Fibroblast of pulmonary artery (primary cell): Measurements from ENCODE around the gene PRKCH.

Experiments used
- DNase-seq: peaks from one replicate; pipeline ENCODE4 v3.0.0-alpha.2; 2010; ENCODE audit warnings: low read depth
- H3K4me3 ChIP-seq: replicated peaks from 2 replicates; pipeline ENCODE4 v1.5.1; 2011; ENCODE audit warnings: low read depth, mild to moderate bottlenecking, control low read depth, low read length, moderate library complexity
- TF ChIP-seq, protein P1 (sequence below): IDR thresholded peaks from 2 replicates; pipeline ENCODE4 v1.5.1; 2011; ENCODE audit warnings: mild to moderate bottlenecking, control low read depth, low read length, inconsistent platforms; ENCODE audit errors: missing control alignments

The PRKCH gene

DNA sequence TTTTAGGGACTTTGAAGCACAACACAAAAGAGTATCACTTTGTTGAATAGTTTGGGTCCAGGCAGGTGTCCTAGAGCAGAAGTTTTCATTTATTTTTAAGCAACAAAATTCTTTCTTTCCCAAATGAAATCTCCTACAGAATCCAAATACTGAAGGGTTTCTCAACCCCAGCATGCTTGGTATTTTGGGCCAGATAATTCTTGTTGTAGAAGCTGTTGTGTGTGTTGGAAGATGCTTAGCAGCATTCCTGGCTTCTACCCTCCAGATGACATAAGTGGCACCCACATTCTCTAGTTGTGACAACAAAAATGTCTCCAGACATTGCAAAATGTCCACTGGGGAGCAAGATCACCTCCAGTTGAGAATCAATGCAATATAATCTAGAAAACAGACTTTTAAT lies 97.8 kb downstream of the PRKCH start:
- no peak for DNase-seq
- TF ChIP-seq, protein P1, sequence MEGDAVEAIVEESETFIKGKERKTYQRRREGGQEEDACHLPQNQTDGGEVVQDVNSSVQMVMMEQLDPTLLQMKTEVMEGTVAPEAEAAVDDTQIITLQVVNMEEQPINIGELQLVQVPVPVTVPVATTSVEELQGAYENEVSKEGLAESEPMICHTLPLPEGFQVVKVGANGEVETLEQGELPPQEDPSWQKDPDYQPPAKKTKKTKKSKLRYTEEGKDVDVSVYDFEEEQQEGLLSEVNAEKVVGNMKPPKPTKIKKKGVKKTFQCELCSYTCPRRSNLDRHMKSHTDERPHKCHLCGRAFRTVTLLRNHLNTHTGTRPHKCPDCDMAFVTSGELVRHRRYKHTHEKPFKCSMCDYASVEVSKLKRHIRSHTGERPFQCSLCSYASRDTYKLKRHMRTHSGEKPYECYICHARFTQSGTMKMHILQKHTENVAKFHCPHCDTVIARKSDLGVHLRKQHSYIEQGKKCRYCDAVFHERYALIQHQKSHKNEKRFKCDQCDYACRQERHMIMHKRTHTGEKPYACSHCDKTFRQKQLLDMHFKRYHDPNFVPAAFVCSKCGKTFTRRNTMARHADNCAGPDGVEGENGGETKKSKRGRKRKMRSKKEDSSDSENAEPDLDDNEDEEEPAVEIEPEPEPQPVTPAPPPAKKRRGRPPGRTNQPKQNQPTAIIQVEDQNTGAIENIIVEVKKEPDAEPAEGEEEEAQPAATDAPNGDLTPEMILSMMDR, result no peak
- no peak overlapping the region for H3K4me3 ChIP-seq

DNA sequence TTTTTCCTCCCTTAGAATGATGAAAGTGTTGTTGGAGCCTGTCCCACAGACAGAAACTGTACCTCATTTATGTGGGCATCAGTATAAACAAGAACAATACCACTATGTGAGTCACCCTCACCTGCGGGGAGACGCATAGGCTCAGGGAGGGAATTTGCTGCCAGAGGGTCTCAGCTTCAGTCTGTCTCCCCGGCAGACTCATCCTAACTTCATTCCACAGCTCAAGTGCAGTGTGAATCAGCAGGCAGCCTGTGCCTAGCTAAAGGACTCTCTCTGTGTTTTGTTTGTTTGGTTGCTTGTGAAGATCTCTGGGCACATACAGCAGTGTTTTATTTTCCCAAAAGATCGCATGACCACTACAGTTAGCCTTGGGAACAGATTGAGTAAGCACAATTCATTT lies 98.9 kb downstream of the PRKCH start:
- TF ChIP-seq, protein P1, result no peak
- no peak overlapping the region for H3K4me3 ChIP-seq
- DNase-seq, result no peak

DNA sequence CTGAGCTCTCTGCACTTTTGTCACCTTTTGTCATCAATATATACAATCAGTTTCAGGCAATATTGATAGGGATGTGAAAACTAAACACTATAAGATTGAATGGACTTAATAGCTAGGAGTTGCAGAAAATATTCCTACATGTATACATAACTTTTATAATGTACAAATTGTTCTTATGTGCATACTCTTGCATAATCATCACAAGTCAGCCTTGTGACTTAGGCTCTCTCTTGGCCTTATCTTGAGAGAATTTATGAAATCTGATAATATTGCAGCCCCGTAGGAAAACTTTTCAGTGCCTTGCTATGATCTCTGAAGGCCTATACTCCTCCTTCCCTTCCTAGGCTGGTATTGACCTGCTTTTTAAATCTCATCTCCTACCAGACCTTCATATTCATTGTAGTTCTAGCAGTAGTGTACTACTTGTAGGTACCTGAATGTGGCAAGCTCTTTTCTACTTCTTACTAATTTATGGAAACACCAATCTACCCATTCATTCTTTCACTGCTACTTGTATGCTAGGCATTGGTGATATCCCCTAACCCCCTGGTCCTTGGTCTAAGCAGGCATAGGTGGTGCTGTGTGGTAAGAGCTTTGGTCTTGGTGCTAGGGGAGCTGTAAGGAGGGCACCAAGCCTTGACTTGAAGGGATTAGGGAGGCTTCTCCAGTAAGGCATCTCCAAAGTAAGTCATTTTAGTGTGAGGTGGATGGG lies 100.0 kb downstream of the PRKCH start:
- no peak for DNase-seq
- TF ChIP-seq, protein P1, result no peak

DNA sequence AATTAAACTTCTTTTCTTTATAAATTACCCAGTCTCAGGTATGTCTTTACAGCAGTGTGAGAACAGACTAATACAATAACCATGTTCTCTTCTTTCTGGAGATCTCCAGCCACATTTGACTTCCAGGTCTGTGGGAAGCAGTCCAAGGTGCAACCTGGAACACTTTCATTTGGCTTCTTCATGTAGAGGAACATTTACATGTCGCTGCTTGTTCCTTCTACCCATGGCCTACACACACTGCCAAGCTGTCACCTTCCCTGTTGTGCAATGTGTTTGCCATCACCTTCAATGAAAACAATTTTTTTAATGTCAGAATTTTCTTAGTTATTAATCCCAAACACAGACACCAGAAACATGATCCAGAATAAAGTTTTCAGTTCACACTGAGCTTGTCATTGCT lies 104.7 kb downstream of the PRKCH start:
- no peak for DNase-seq
- TF ChIP-seq, protein P1, result no peak
- H3K4me3 ChIP-seq, result no peak overlapping the region

More for the DNA sequence above, 100.0 kb downstream of the PRKCH start:
- H3K4me3 ChIP-seq, result no peak overlapping the region

DNA sequence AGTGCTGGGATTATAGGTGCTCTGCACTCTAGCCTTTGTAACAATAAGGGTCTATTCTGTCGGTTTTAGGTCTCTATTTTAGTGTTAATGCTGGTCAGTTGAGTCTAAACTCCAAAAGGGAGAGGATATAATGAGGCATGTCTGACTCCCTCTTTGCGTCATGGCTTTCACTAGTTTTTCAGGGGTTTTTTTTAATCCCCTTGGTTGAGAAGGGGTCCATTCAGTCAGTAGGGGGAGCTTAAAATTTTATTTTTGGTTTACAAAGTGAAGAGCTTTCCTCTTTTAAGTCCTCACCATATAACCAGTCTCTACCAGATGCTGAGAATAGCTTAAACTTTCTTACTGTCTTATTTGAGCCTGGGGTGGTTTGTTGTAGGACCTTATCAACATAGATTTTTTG lies 106.9 kb downstream of the PRKCH start:
- H3K4me3 ChIP-seq, result no peak overlapping the region
- DNase-seq, result no peak
- TF ChIP-seq, protein P1, result no peak

DNA sequence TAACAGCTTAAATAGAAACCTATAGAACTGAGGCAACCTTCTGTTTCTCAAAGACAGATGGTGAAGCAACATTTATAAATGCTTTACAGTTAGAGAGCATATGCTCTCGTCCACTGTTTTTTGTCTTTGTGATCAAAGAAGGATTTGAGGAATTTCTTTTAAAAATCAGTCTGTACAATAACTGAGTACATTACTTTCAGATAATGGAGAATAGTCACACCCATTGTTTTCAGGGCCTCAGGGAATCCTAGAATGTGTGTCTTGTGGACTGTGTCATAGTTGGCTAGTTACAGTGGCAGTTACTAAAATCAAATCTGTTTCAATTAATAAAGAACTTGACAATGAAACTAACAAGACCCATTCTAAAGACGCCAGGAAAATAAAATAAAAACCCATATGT lies 107.9 kb downstream of the PRKCH start:
- TF ChIP-seq, protein P1, result no peak
- no peak for DNase-seq

More for the DNA sequence above, 107.9 kb downstream of the PRKCH start:
- no peak overlapping the region for H3K4me3 ChIP-seq
